ENCODE results near the gene SCFD2.

The SCFD2 gene

DNA sequence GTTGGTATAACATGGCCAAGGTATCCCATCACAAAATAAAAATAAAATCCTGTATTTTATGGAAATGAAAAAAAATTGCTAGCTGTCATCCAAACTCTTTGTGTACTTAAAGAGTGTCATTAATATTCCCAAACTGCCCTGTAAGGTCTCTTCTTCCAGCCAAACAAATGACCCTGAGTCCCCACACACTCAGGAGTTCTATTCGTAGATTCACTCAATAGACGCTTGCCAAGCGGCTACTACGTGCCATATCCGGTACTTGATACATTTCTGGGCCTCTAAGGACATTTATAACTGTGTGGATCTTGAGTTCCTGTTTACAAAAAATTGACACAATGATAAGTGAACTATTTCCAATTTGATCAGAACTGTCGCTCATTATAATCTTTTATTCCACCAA, 245.1 kb downstream of the SCFD2 start:
- TF ChIP-seq CTCF (IDR thresholded peaks at IDR 0.05; ENCODE audit: low read depth, low read length, missing control alignments) = no peak
- in situ Hi-C loops (cut with HindIII; ENCODE audit: low sequenced_read_pairs) = no loop called here
- DNase-seq (ENCODE audit: low read depth) = no peak
- H3K4me3 ChIP-seq (ENCODE audit: low read depth, low read length) = no peak overlapping the region

DNA sequence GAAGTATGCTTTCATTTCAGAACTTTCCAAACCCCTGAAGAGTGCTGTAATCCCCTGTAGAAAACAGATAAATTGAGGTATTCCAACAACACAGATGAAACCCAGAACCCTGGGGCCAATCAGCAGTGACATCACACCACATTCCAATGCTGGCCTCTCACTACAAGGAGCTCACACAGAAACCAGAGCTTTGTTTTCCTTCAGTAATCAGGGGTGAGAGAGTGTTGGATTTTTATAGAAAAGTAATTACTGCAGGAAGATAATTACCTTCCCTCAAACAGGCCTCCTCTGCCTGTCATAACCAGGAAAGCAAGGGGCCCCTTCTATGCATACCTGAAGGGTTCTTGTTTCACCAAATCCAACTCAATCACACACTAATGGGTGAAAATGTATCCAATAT, 246.2 kb downstream of the SCFD2 start:
- TF ChIP-seq CTCF (IDR thresholded peaks at IDR 0.05; ENCODE audit: low read depth, low read length, missing control alignments) = no peak
- in situ Hi-C loops (cut with HindIII; ENCODE audit: low sequenced_read_pairs) = no loop called here
- no peak overlapping the region for H3K4me3 ChIP-seq (ENCODE audit: low read depth, low read length)
- DNase-seq (ENCODE audit: low read depth) = peak; percentile 33

DNA sequence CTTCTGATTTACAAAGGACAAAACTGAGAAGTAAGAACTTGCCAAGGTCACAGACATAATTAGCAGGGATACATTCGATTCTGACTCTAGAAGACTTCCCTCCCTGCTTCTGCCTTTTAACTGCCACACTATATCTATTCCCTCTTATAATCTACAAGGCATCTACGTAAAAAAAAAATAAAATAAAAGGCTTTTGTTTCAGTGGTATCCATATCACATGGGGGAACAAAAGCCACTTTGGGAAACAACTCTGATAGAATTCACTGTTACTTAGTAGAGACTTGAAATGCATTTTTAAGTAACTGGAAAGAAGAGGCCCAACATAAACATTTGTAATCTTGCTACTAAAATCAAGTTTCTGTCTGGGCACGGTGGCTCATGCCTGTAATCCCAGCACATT, 247.2 kb downstream of the SCFD2 start:
- TF ChIP-seq CTCF (IDR thresholded peaks at IDR 0.05; ENCODE audit: low read depth, low read length, missing control alignments) = no peak
- in situ Hi-C loops (cut with HindIII; ENCODE audit: low sequenced_read_pairs) = no loop called here
- no peak for DNase-seq (ENCODE audit: low read depth)
- H3K4me3 ChIP-seq (ENCODE audit: low read depth, low read length) = no peak overlapping the region

GRCh38 chr4:53116954-53117353, 248.9 kb downstream of the SCFD2 start:
- TF ChIP-seq CTCF (IDR thresholded peaks at IDR 0.05; ENCODE audit: low read depth, low read length, missing control alignments) = no peak
- H3K4me3 ChIP-seq (ENCODE audit: low read depth, low read length) = no peak overlapping the region
- DNase-seq (ENCODE audit: low read depth) = peak; percentile 20
- in situ Hi-C loops (cut with HindIII; ENCODE audit: low sequenced_read_pairs) = no loop called here

GRCh38 chr4:53113431-53114225, 252.2 kb downstream of the SCFD2 start:
- in situ Hi-C loops (cut with HindIII; ENCODE audit: low sequenced_read_pairs) = no loop called here
- no peak for DNase-seq (ENCODE audit: low read depth)

GRCh38 chr4:53105313-53105712, 260.5 kb downstream of the SCFD2 start:
- in situ Hi-C loops (cut with HindIII; ENCODE audit: low sequenced_read_pairs) = no loop called here
- H3K4me3 ChIP-seq (ENCODE audit: low read depth, low read length) = no peak overlapping the region
- DNase-seq (ENCODE audit: low read depth) = no peak

More at GRCh38 chr4:53113431-53114225, 252.2 kb downstream of the SCFD2 start:
- no peak overlapping the region for H3K4me3 ChIP-seq (ENCODE audit: low read depth, low read length)
- no peak for TF ChIP-seq CTCF (IDR thresholded peaks at IDR 0.05; ENCODE audit: low read depth, low read length, missing control alignments)

More at GRCh38 chr4:53105313-53105712, 260.5 kb downstream of the SCFD2 start:
- TF ChIP-seq CTCF (IDR thresholded peaks at IDR 0.05; ENCODE audit: low read depth, low read length, missing control alignments) = no peak
